HepG2 (cell line): ENCODE data around the gene TNNI3K. TPM values are rescaled to one million over a fixed set of nuclear protein-coding genes. Genes with fewer than 3 reads are reported as not detected.

ENCODE experiments used
- ATAC-seq: fragments of 200-7000 bp; cut with Tn5 transposase; 3 replicates; pipeline ENCODE4 v1.9.1; 2020; ENCODE audit warnings: mild to moderate bottlenecking, moderate library complexity
- BruUV-seq: library from RNA; stranded (reverse); fragments of 400-500 nt; replicated peaks from 2 replicates; lab custom pipeline; 2021; lab: Mats Ljungman, UMichigan
- CTCF ChIA-PET: fragments of 300-600 bp; formaldehyde crosslinking; extraction: SDS; loops from one replicate; lab custom pipeline; 2021; ENCODE audit warnings: low total read pairs, inconsistent platforms, low intra/inter-chr PET ratio; lab: Yijun Ruan, JAX
- POLR2A ChIA-PET: fragments of 350-600 bp; sonication (Branson Sonifier 250); formaldehyde crosslinking; loops from one replicate; lab custom pipeline; 2020; ENCODE audit warnings: antibody characterized with exemption, inconsistent platforms; lab: Yijun Ruan, JAX
- DNase-seq: peaks from one replicate; pipeline ENCODE4 v3.0.0-alpha.2; 2015; ENCODE audit warnings: low spot score
- FAIRE-seq: peaks from 3 replicates; lab custom pipeline; 2011; peaks lifted over from hg19 to GRCh38; lab: Jason Lieb, UNC
- H2AFZ ChIP-seq: one replicate; pipeline ENCODE4 v1.6.1; 2011; ENCODE audit warnings: low read length, inconsistent platforms
- H3K27ac ChIP-seq: fragments of 300-600 bp; 3 replicates; pipeline ENCODE4 v1.8.0; 2011; ENCODE audit warnings: mixed run types, mild to moderate bottlenecking, mixed read lengths, low read length, inconsistent platforms; ENCODE audit not compliant: insufficient read depth; ENCODE audit errors: extremely low read length
- H3K27me3 ChIP-seq, 2 experiments: fragments of 200-600 bp in 1 of 2; 2 replicates in 1 of 2; 3 replicates in 1 of 2; pipeline versions ENCODE4 v1.6.0 to v1.8.0; 2011; ENCODE audit warnings: low read length in 2 of 2, mild to moderate bottlenecking in 2 of 2, moderate library complexity in 2 of 2, inconsistent platforms in 1 of 2; ENCODE audit not compliant: insufficient read depth in 2 of 2, control insufficient read depth in 1 of 2
- H3K36me3 ChIP-seq, 2 experiments: fragments of 200-600 bp in 1 of 2; replicated peaks in 1 of 2; 2 replicates in 1 of 2; 3 replicates in 1 of 2; pipeline versions ENCODE4 v1.5.1 to v1.8.0; 2011; ENCODE audit warnings: low read length in 2 of 2, inconsistent platforms in 1 of 2; ENCODE audit not compliant: insufficient read depth in 2 of 2, control insufficient read depth in 1 of 2
- H3K4me1 ChIP-seq: 2 replicates; pipeline ENCODE4 v1.5.1; 2012; ENCODE audit warnings: low read length, inconsistent platforms; ENCODE audit not compliant: insufficient read depth
- H3K4me2 ChIP-seq: 2 replicates; pipeline ENCODE4 v1.6.0; 2011; ENCODE audit warnings: low read depth, low read length, inconsistent platforms
- H3K4me3 ChIP-seq, 3 experiments: fragments of 200-600 bp in 1 of 3; sonication (generic), shearing (Covaris generic) in 1 of 3; replicated peaks in 1 of 3; 2 replicates each; pipeline ENCODE4 v1.5.1; 2011 to 2016; ENCODE audit warnings: low read length in 3 of 3, inconsistent platforms in 2 of 3, low read depth in 2 of 3, mild to moderate bottlenecking in 2 of 3, control low read depth in 1 of 3, mixed read lengths in 1 of 3; ENCODE audit not compliant: insufficient read depth in 1 of 3
- H3K79me2 ChIP-seq: one replicate; pipeline ENCODE4 v1.6.1; 2011; ENCODE audit warnings: low read length, inconsistent platforms; ENCODE audit not compliant: insufficient read depth
- H3K9ac ChIP-seq: 2 replicates; pipeline ENCODE4 v1.6.0; 2011; ENCODE audit warnings: mild to moderate bottlenecking, low read depth, low read length, inconsistent platforms; ENCODE audit not compliant: insufficient read depth
- H3K9me3 ChIP-seq: 2 replicates; pipeline ENCODE4 v1.5.1; 2012; ENCODE audit warnings: mild to moderate bottlenecking, low read length
- H4K20me1 ChIP-seq: 2 replicates; pipeline ENCODE4 v1.6.0; 2011; ENCODE audit warnings: inconsistent platforms, mild to moderate bottlenecking, low read length, moderate library complexity; ENCODE audit not compliant: insufficient read depth
- ATF7 ChIP-seq, 2 experiments: fragments of 450-650 bp in 1 of 2; sonication (generic) in 1 of 2; formaldehyde crosslinking in 1 of 2; IDR thresholded peaks; 2 replicates each; pipeline versions ENCODE4 v1.4.0 to v1.6.1; 2016 to 2020; ENCODE audit warnings: antibody characterized with exemption in 1 of 2, mild to moderate bottlenecking in 1 of 2, missing genetic modification reagents in 1 of 2
- CENPX ChIP-seq: sonication (generic); formaldehyde crosslinking; IDR thresholded peaks from 2 replicates; pipeline ENCODE4 v1.9.0; 2021; ENCODE audit warnings: mild to moderate bottlenecking, missing genetic modification reagents, moderate library complexity
- GATAD1 ChIP-seq: IDR thresholded peaks from 2 replicates; pipeline ENCODE4 v1.6.1; 2016; ENCODE audit warnings: missing genetic modification reagents, missing compliant biosample characterization
- KAT2B ChIP-seq: fragments of 150-350 bp; IDR thresholded peaks from 2 replicates; pipeline ENCODE4 v1.6.1; 2014; ENCODE audit warnings: low read depth, low read length, borderline replicate concordance
- MAFF ChIP-seq: IDR thresholded peaks from 2 replicates; pipeline ENCODE4 v1.6.1; 2011; ENCODE audit warnings: low read depth, low read length, improper control_type of control experiment
- TBX2 ChIP-seq: sonication (generic); formaldehyde crosslinking; IDR thresholded peaks from 2 replicates; pipeline ENCODE4 v1.5.0; 2020; ENCODE audit warnings: missing genetic modification reagents, mild to moderate bottlenecking, borderline replicate concordance
- XRCC5 ChIP-seq: fragments of 200-400 bp; formaldehyde crosslinking; optimal IDR thresholded peaks from 2 replicates; pipeline ENCODE3; 2017; ENCODE audit warnings: mild to moderate bottlenecking, low read length
- ZBTB42 ChIP-seq: sonication (generic); formaldehyde crosslinking; IDR thresholded peaks from 2 replicates; pipeline ENCODE4 v1.5.0; 2020; ENCODE audit warnings: mild to moderate bottlenecking, missing genetic modification reagents
- ZNF674 ChIP-seq: sonication (generic); formaldehyde crosslinking; IDR thresholded peaks from 2 replicates; pipeline ENCODE4 v1.5.0; 2020; ENCODE audit warnings: low read depth, mild to moderate bottlenecking, missing genetic modification reagents
- WGBS: methylation state at CpG from one replicate; pipeline ENCODE4 v1.1.6; 2017; ENCODE audit warnings: low lambda C conversion rate; 5-methylcytosine and 5-hydroxymethylcytosine counted together
- in situ Hi-C: cut with HindIII; loops from 2 replicates; pipeline ENCODE4 v1.10.0; 2017; ENCODE audit warnings: low pct_unique_long_range_greater_than_20kb; ENCODE audit not compliant: extremely low pct_ligation_motif_present
- intact Hi-C: fragments of 100-400 bp; cut with micrococcal nuclease; formaldehyde crosslinking; loops from one replicate; pipeline ENCODE4 v1.10.0; 2022; ENCODE audit not compliant: unreplicated experiment
- polyA plus RNA-seq, 8 experiments: library from polyadenylated mRNA; depleted of rRNA in 3 of 8; stranded (reverse) in 7 of 8; unstranded in 1 of 8; fragments of >200 nt; fragmentation: Illumina TruSeq in 4 of 8; extraction: Trizol in 4 of 8; gene quantifications; 2 replicates each; pipeline versions ENCODE4 v1.2.1 to v1.2.3, GENCODE V29; 2011 to 2016; ENCODE audit warnings: low read depth in 4 of 8, missing spikeins in 1 of 8, mixed read lengths in 1 of 8; ENCODE audit not compliant: insufficient read depth in 1 of 8
- total RNA-seq, 5 experiments: library from RNA; depleted of rRNA; stranded (reverse); fragments of >200 nt; fragmentation: Illumina TruSeq; extraction: Trizol; gene quantifications; 2 replicates each; pipeline ENCODE4 v1.2.3, GENCODE V29; 2016; ENCODE audit warnings: low read depth in 1 of 5
- TF ChIP-seq, protein P1 (sequence below): IDR thresholded peaks from 2 replicates; pipeline ENCODE4 v1.6.1; 2018; ENCODE audit warnings: missing genetic modification reagents
- TF ChIP-seq, protein P2 (sequence below): sonication (generic); formaldehyde crosslinking; IDR thresholded peaks from 2 replicates; pipeline ENCODE4 v1.8.1; 2023; ENCODE audit warnings: mild to moderate bottlenecking, moderate library complexity, missing genetic modification reagents
- TF ChIP-seq, protein P3 (sequence below): sonication (generic); formaldehyde crosslinking; IDR thresholded peaks from 2 replicates; pipeline ENCODE4 v1.4.0; 2020; ENCODE audit warnings: mild to moderate bottlenecking, missing genetic modification reagents

Gene TNNI3K
- total and polyA plus RNA-seq, 2 of the 13 experiments (the other 11 are each of a cell fraction or from before 2014, with no cell fraction given): 1.1 TPM; not detected in 1

DNA sequence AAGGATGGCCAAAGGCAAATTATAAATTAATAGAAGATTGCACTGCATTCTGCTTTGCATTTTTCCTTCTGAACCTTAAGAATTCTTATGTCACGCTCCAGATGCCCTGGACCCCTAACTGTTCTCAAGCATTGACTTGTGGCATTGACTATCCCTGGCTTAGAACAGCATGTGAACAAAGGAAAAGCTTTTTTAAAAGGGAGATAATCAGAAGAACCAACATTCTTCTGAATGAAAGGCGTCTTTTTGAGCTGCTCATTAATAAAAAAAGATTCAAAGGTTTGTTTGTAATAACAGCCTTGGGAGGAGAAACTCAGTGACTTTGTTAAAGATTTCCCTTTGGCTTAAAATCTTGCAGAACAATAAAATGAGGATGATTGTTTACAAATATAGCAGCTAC is 105.5 kb downstream of the TNNI3K start:
- no peaks in the 10 kb centered on the region for H3K9me3 ChIP-seq
- FAIRE-seq: no peak
- ChIA-PET POLR2A (no interaction called here), CTCF (no interaction called here)
- intact Hi-C loops: no loop called here
- H3K79me2 ChIP-seq: no peaks in the 10 kb centered on the region
- H3K27ac ChIP-seq: no peak overlapping the region
- no peak overlapping the region for H3K4me2 ChIP-seq
- H3K9ac ChIP-seq: no peak overlapping the region
- no peaks in the 10 kb centered on the region for H3K4me1 ChIP-seq
- H3K36me3 ChIP-seq: no peaks in the 10 kb centered on the region
- no peak for DNase-seq
- 0% methylated on average over 2 of the region's 2 CpGs for WGBS
- in situ Hi-C loops: no loop called here
- no peaks in the 10 kb centered on the region for H3K27me3 ChIP-seq
- no peak for ATAC-seq
- H3K4me3 ChIP-seq: no peak overlapping the region
- H4K20me1 ChIP-seq: no peaks in the 10 kb centered on the region
- no TSS peak for BruUV-seq
- H2AFZ ChIP-seq: no peak overlapping the region
- TF ChIP-seq, protein P1, sequence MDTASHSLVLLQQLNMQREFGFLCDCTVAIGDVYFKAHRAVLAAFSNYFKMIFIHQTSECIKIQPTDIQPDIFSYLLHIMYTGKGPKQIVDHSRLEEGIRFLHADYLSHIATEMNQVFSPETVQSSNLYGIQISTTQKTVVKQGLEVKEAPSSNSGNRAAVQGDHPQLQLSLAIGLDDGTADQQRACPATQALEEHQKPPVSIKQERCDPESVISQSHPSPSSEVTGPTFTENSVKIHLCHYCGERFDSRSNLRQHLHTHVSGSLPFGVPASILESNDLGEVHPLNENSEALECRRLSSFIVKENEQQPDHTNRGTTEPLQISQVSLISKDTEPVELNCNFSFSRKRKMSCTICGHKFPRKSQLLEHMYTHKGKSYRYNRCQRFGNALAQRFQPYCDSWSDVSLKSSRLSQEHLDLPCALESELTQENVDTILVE (CRISPR knock-in tag): no peak
- TF ChIP-seq, protein P2, sequence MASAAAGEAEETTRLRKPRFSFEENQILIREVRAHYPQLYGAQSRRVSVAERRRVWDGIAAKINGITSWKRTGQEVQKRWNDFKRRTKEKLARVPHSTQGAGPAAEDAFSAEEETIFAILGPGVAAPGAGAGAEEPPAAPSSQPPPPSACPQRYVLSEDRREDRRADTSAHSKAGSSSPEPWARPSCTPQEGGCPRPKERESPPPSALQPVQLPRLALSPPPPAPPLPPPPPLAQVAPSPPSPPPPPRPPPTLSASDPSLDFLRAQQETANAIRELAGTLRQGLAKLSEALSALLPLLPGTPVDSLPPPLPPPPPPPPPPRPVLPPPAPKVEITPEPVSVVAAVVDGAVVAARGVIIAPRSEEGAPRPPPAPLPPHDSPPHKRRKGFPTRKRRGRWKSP: no peak
- TF ChIP-seq, protein P3, sequence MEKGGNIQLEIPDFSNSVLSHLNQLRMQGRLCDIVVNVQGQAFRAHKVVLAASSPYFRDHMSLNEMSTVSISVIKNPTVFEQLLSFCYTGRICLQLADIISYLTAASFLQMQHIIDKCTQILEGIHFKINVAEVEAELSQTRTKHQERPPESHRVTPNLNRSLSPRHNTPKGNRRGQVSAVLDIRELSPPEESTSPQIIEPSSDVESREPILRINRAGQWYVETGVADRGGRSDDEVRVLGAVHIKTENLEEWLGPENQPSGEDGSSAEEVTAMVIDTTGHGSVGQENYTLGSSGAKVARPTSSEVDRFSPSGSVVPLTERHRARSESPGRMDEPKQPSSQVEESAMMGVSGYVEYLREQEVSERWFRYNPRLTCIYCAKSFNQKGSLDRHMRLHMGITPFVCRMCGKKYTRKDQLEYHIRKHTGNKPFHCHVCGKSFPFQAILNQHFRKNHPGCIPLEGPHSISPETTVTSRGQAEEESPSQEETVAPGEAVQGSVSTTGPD (CRISPR knock-in tag): no peak
- no peak for TF ChIP-seq GATAD1
- TF ChIP-seq TBX2 (CRISPR knock-in tag): no peak
- no peak for TF ChIP-seq KAT2B
- TF ChIP-seq CENPX: no peak
- no peak for TF ChIP-seq XRCC5
- no peak for TF ChIP-seq MAFF
- no peak for TF ChIP-seq ZBTB42 (CRISPR knock-in tag)
- no peak for TF ChIP-seq ATF7 (IDR thresholded peaks at IDR 0.05)
- no peak for TF ChIP-seq ATF7 (CRISPR knock-in tag; IDR thresholded peaks at IDR 0.05)
- no peak for TF ChIP-seq ZNF674 (CRISPR knock-in tag)
